Neutrophil (primary cell): Measurements from ENCODE around the gene FAF1.

Experiments used
- H3K27ac ChIP-seq: fragments of 200-600 bp; sonication (generic); 2 replicates; pipeline ENCODE4 v1.5.1; 2016; ENCODE audit warnings: mild to moderate bottlenecking, moderate library complexity
- H3K27me3 ChIP-seq: fragments of 200-600 bp; sonication (generic); 2 replicates; pipeline ENCODE4 v1.6.0; 2016; ENCODE audit warnings: mild to moderate bottlenecking
- H3K36me3 ChIP-seq: fragments of 200-600 bp; sonication (generic); 2 replicates; pipeline ENCODE4 v1.5.1; 2017
- H3K4me1 ChIP-seq, 2 experiments: fragments of 200-600 bp in 1 of 2; sonication (generic) in 1 of 2; 1 replicate in 1 of 2; 2 replicates in 1 of 2; pipeline versions ENCODE4 v1.5.1 to v1.6.1; 2013 to 2016; ENCODE audit warnings: low read depth in 1 of 2, low read length in 1 of 2, mild to moderate bottlenecking in 1 of 2, moderate library complexity in 1 of 2; ENCODE audit not compliant: control insufficient read depth in 1 of 2, insufficient read depth in 1 of 2
- H3K4me3 ChIP-seq, 2 experiments: fragments of 200-600 bp in 1 of 2; sonication (generic) in 1 of 2; 1 replicate in 1 of 2; 2 replicates in 1 of 2; pipeline ENCODE4 v1.5.1; 2013 to 2016; ENCODE audit warnings: low read depth in 1 of 2, low read length in 1 of 2, mild to moderate bottlenecking in 1 of 2, moderate library complexity in 1 of 2
- H3K9me3 ChIP-seq: fragments of 200-600 bp; sonication (generic); 2 replicates; pipeline ENCODE4 v1.5.1; 2016
- CTCF ChIP-seq: fragments of 200-600 bp; sonication (generic); IDR thresholded peaks from 2 replicates; pipeline ENCODE4 v1.5.1; 2016; ENCODE audit warnings: antibody characterized with exemption

The FAF1 gene

GRCh38 chr1:50505427-50505826 lies 454.6 kb downstream of the FAF1 start:
- Histone ChIP-seq H3K27me3 (no peaks in the 10 kb centered on the region), H3K27ac (no peak overlapping the region), H3K4me3 (no peak overlapping the region), H3K36me3 (no peaks in the 10 kb centered on the region), H3K9me3 (no peaks in the 10 kb centered on the region), H3K4me1 (no peaks in the 10 kb centered on the region)
- no peak for TF ChIP-seq CTCF

GRCh38 chr1:50503515-50503914 lies 456.6 kb downstream of the FAF1 start:
- no peak overlapping the region for H3K27ac ChIP-seq
- TF ChIP-seq CTCF = no peak
- no peaks in the 10 kb centered on the region for H3K4me1 ChIP-seq
- H3K36me3 ChIP-seq = no peaks in the 10 kb centered on the region
- no peaks in the 10 kb centered on the region for H3K9me3 ChIP-seq
- no peak overlapping the region for H3K4me3 ChIP-seq
- H3K27me3 ChIP-seq = no peaks in the 10 kb centered on the region

- no peak overlapping the region for H3K27ac ChIP-seq
These were observed 457.9 kb downstream of the FAF1 start for GRCh38 chr1:50502147-50502546.

GRCh38 chr1:50497007-50497406 lies 463.1 kb downstream of the FAF1 start:
- H3K4me1 ChIP-seq = peaks cover 0 to 2% of the 10 kb centered on the region in 2 experiments
- peaks cover 6% of the 10 kb centered on the region for H3K9me3 ChIP-seq
- no peak overlapping the region for H3K27ac ChIP-seq
- no peak for TF ChIP-seq CTCF
- H3K36me3 ChIP-seq = no peaks in the 10 kb centered on the region
- H3K27me3 ChIP-seq = no peaks in the 10 kb centered on the region
- no peak overlapping the region for H3K4me3 ChIP-seq

More at GRCh38 chr1:50502147-50502546, 457.9 kb downstream of the FAF1 start:
- Histone ChIP-seq H3K36me3 (no peaks in the 10 kb centered on the region), H3K27me3 (no peaks in the 10 kb centered on the region), H3K4me1 (no peaks in the 10 kb centered on the region), H3K4me3 (no peak overlapping the region), H3K9me3 (peaks cover 6% of the 10 kb centered on the region)
- TF ChIP-seq CTCF = no peak

- Histone ChIP-seq H3K27ac (no peak overlapping the region), H3K36me3 (no peaks in the 10 kb centered on the region), H3K9me3 (peaks cover 6% of the 10 kb centered on the region), H3K27me3 (no peaks in the 10 kb centered on the region), H3K4me3 (no peak overlapping the region), H3K4me1 (peaks cover 7 to 14% of the 10 kb centered on the region in 2 experiments)
- TF ChIP-seq CTCF = no peak
These were observed 466.4 kb downstream of the FAF1 start for GRCh38 chr1:50493710-50494109.

GRCh38 chr1:50492142-50492541 lies 467.9 kb downstream of the FAF1 start:
- Histone ChIP-seq H3K27ac (no peak overlapping the region), H3K4me3 (no peak overlapping the region), H3K9me3 (no peaks in the 10 kb centered on the region), H3K4me1 (peaks cover 7 to 14% of the 10 kb centered on the region in 2 experiments), H3K27me3 (no peaks in the 10 kb centered on the region), H3K36me3 (no peaks in the 10 kb centered on the region)
- TF ChIP-seq CTCF = no peak
